IPS-15b (cell line): ENCODE data around the gene DDX31.

Experiments
- H3K27me3 ChIP-seq: one replicate; pipeline ENCODE4 v1.6.1; 2013; ENCODE audit warnings: low read length; ENCODE audit not compliant: control insufficient read depth, insufficient read depth
- H3K36me3 ChIP-seq: one replicate; pipeline ENCODE4 v1.6.1; 2013; ENCODE audit warnings: low read length; ENCODE audit not compliant: control insufficient read depth, insufficient read depth
- H3K4me1 ChIP-seq: one replicate; pipeline ENCODE4 v1.6.1; 2013; ENCODE audit warnings: mild to moderate bottlenecking, low read length; ENCODE audit not compliant: control insufficient read depth, insufficient read depth
- H3K4me3 ChIP-seq: one replicate; pipeline ENCODE4 v1.5.1; 2013; ENCODE audit warnings: low read depth, low read length
- H3K9ac ChIP-seq: one replicate; pipeline ENCODE4 v1.6.1; 2013; ENCODE audit warnings: low read depth, mild to moderate bottlenecking, low read length
- H3K9me3 ChIP-seq: one replicate; pipeline ENCODE4 v1.6.1; 2013; ENCODE audit warnings: mild to moderate bottlenecking, low read length; ENCODE audit not compliant: control insufficient read depth, insufficient read depth

DDX31 gene

GRCh38 chr9:132564526-132564925 is 105.3 kb downstream of the DDX31 start:
- no peak overlapping the region for H3K4me3 ChIP-seq
- H3K4me1 ChIP-seq = peaks cover 4% of the 10 kb centered on the region
- no peak overlapping the region for H3K9ac ChIP-seq
- H3K9me3 ChIP-seq = no peaks in the 10 kb centered on the region
- H3K27me3 ChIP-seq = no peaks in the 10 kb centered on the region
- no peaks in the 10 kb centered on the region for H3K36me3 ChIP-seq

- Histone ChIP-seq H3K4me1 (peaks cover 4% of the 10 kb centered on the region), H3K4me3 (no peak overlapping the region), H3K9ac (no peak overlapping the region), H3K9me3 (no peaks in the 10 kb centered on the region), H3K27me3 (no peaks in the 10 kb centered on the region), H3K36me3 (no peaks in the 10 kb centered on the region)
Measured at GRCh38 chr9:132562306-132562573, 107.5 kb downstream of the DDX31 start.

GRCh38 chr9:132560616-132561202 is 109.1 kb downstream of the DDX31 start:
- H3K4me1 ChIP-seq = peaks cover 4% of the 10 kb centered on the region
- H3K36me3 ChIP-seq = no peaks in the 10 kb centered on the region
- no peak overlapping the region for H3K4me3 ChIP-seq
- no peaks in the 10 kb centered on the region for H3K9me3 ChIP-seq
- no peaks in the 10 kb centered on the region for H3K27me3 ChIP-seq
- H3K9ac ChIP-seq = no peak overlapping the region

- H3K36me3 ChIP-seq = no peaks in the 10 kb centered on the region
- H3K4me3 ChIP-seq = no peak overlapping the region
- no peak overlapping the region for H3K9ac ChIP-seq
- H3K4me1 ChIP-seq = peaks cover 4% of the 10 kb centered on the region
- H3K27me3 ChIP-seq = no peaks in the 10 kb centered on the region
- H3K9me3 ChIP-seq = no peaks in the 10 kb centered on the region
Measured at GRCh38 chr9:132559711-132560110, 110.1 kb downstream of the DDX31 start.

- Histone ChIP-seq H3K4me1 (no peaks in the 10 kb centered on the region), H3K36me3 (no peaks in the 10 kb centered on the region), H3K27me3 (no peaks in the 10 kb centered on the region), H3K9me3 (no peaks in the 10 kb centered on the region), H3K4me3 (no peak overlapping the region), H3K9ac (no peak overlapping the region)
Measured at GRCh38 chr9:132557159-132557558, 112.6 kb downstream of the DDX31 start.

GRCh38 chr9:132556714-132557113 is 113.1 kb downstream of the DDX31 start:
- H3K36me3 ChIP-seq = no peaks in the 10 kb centered on the region
- no peaks in the 10 kb centered on the region for H3K27me3 ChIP-seq
- no peak overlapping the region for H3K4me3 ChIP-seq
- H3K9ac ChIP-seq = no peak overlapping the region
- no peaks in the 10 kb centered on the region for H3K9me3 ChIP-seq
- no peaks in the 10 kb centered on the region for H3K4me1 ChIP-seq

- H3K4me3 ChIP-seq = no peak overlapping the region
- H3K36me3 ChIP-seq = no peaks in the 10 kb centered on the region
- H3K9me3 ChIP-seq = no peaks in the 10 kb centered on the region
- H3K9ac ChIP-seq = no peak overlapping the region
- H3K27me3 ChIP-seq = no peaks in the 10 kb centered on the region
- no peaks in the 10 kb centered on the region for H3K4me1 ChIP-seq
Measured at GRCh38 chr9:132556235-132556634, 113.5 kb downstream of the DDX31 start.

GRCh38 chr9:132555528-132555927 is 114.3 kb downstream of the DDX31 start:
- Histone ChIP-seq H3K36me3 (no peaks in the 10 kb centered on the region), H3K4me3 (no peak overlapping the region), H3K4me1 (no peaks in the 10 kb centered on the region), H3K9ac (no peak overlapping the region), H3K9me3 (no peaks in the 10 kb centered on the region), H3K27me3 (no peaks in the 10 kb centered on the region)

GRCh38 chr9:132554755-132555154 is 115.0 kb downstream of the DDX31 start:
- Histone ChIP-seq H3K36me3 (no peaks in the 10 kb centered on the region), H3K9ac (no peak overlapping the region), H3K27me3 (no peaks in the 10 kb centered on the region), H3K4me3 (no peak overlapping the region), H3K9me3 (no peaks in the 10 kb centered on the region), H3K4me1 (no peaks in the 10 kb centered on the region)

- no peaks in the 10 kb centered on the region for H3K9me3 ChIP-seq
- H3K27me3 ChIP-seq = no peaks in the 10 kb centered on the region
- no peaks in the 10 kb centered on the region for H3K4me1 ChIP-seq
Measured at GRCh38 chr9:132552041-132552440, 117.7 kb downstream of the DDX31 start.

GRCh38 chr9:132551556-132551955 is 118.2 kb downstream of the DDX31 start:
- no peak overlapping the region for H3K9ac ChIP-seq
- H3K4me1 ChIP-seq = peaks cover 4% of the 10 kb centered on the region

More at GRCh38 chr9:132552041-132552440, 117.7 kb downstream of the DDX31 start:
- H3K9ac ChIP-seq = no peak overlapping the region
- no peak overlapping the region for H3K4me3 ChIP-seq
- no peaks in the 10 kb centered on the region for H3K36me3 ChIP-seq

GRCh38 chr9:132548751-132549640 is 120.8 kb downstream of the DDX31 start:
- Histone ChIP-seq H3K4me1 (peaks cover 5% of the 10 kb centered on the region), H3K4me3 (no peak overlapping the region), H3K36me3 (no peaks in the 10 kb centered on the region), H3K9me3 (no peaks in the 10 kb centered on the region), H3K27me3 (no peaks in the 10 kb centered on the region), H3K9ac (no peak overlapping the region)

More at GRCh38 chr9:132551556-132551955, 118.2 kb downstream of the DDX31 start:
- Histone ChIP-seq H3K36me3 (no peaks in the 10 kb centered on the region), H3K4me3 (no peak overlapping the region), H3K9me3 (no peaks in the 10 kb centered on the region), H3K27me3 (no peaks in the 10 kb centered on the region)
